Panc1 (cell line): ENCODE measurements around the gene TRIM36. TPM values are rescaled to one million over a fixed set of nuclear protein-coding genes. Genes with fewer than 3 reads are reported as not detected.

Source experiments
- ATAC-seq: fragments of 200-7000 bp; cut with Tn5 transposase; 2 replicates; pipeline ENCODE4 v1.9.1; 2020; ENCODE audit warnings: mild to moderate bottlenecking, moderate library complexity
- BruUV-seq: library from RNA; stranded (reverse); fragments of 400-500 nt; replicated peaks from 2 replicates; lab custom pipeline; 2021; lab: Mats Ljungman, UMichigan
- CTCF ChIA-PET: fragments of 300-600 bp; sonication (Branson Sonifier 250); formaldehyde crosslinking; loops from one replicate; lab custom pipeline; 2022; ENCODE audit warnings: antibody characterized with exemption; lab: Charles Lee
- POLR2A ChIA-PET: fragments of 300-600 bp; sonication (Branson Sonifier 250); formaldehyde crosslinking; loops from one replicate; lab custom pipeline; 2022; ENCODE audit warnings: antibody characterized with exemption; lab: Charles Lee
- DNase-seq: peaks from one replicate; pipeline ENCODE4 v3.0.0-alpha.2; 2010; ENCODE audit warnings: low read depth, low spot score
- H3K27ac ChIP-seq: 2 replicates; pipeline ENCODE4 v1.5.1; 2011; ENCODE audit warnings: mild to moderate bottlenecking, low read length, inconsistent platforms
- H3K27me3 ChIP-seq: fragments of 200-500 bp; sonication (Bioruptor generic); 2 replicates; pipeline ENCODE4 v1.6.0; 2014; ENCODE audit warnings: low read length, inconsistent platforms; ENCODE audit not compliant: control insufficient read depth, insufficient read depth
- H3K36me3 ChIP-seq: fragments of 200-500 bp; sonication (Bioruptor generic); 2 replicates; pipeline ENCODE4 v1.5.1; 2014; ENCODE audit warnings: inconsistent platforms, mild to moderate bottlenecking, low read length, moderate library complexity; ENCODE audit not compliant: control insufficient read depth, insufficient read depth
- H3K4me1 ChIP-seq: 2 replicates; pipeline ENCODE4 v1.5.1; 2011; ENCODE audit warnings: inconsistent platforms, mild to moderate bottlenecking, low read length, moderate library complexity; ENCODE audit not compliant: control insufficient read depth, insufficient read depth
- H3K4me3 ChIP-seq, 2 experiments: 2 replicates each; pipeline ENCODE4 v1.5.1; 2011 to 2012; ENCODE audit warnings: low read depth in 2 of 2, low read length in 2 of 2, mild to moderate bottlenecking in 2 of 2, inconsistent platforms in 1 of 2, moderate library complexity in 1 of 2
- H3K9me3 ChIP-seq: fragments of 200-500 bp; sonication (Bioruptor generic); 2 replicates; pipeline ENCODE4 v1.5.1; 2014; ENCODE audit warnings: low read depth, mild to moderate bottlenecking, inconsistent platforms, low read length, moderate library complexity; ENCODE audit not compliant: control insufficient read depth, insufficient read depth
- POLR2AphosphoS5 ChIP-seq: IDR thresholded peaks from 2 replicates; pipeline ENCODE4 v1.6.1; 2012; ENCODE audit warnings: mild to moderate bottlenecking, low read depth, low read length, moderate library complexity
- REST ChIP-seq, 2 experiments: IDR thresholded peaks; 2 replicates each; pipeline ENCODE4 v1.6.1; 2011 to 2012; ENCODE audit warnings: low read depth in 2 of 2, control low read depth in 1 of 2, low read length in 1 of 2, mild to moderate bottlenecking in 1 of 2, moderate library complexity in 1 of 2; ENCODE audit not compliant: insufficient read depth in 1 of 2
- SIN3A ChIP-seq: IDR thresholded peaks from 2 replicates; pipeline ENCODE4 v1.6.1; 2012; ENCODE audit warnings: low read depth, mild to moderate bottlenecking, low read length, moderate library complexity, borderline replicate concordance; ENCODE audit not compliant: insufficient read depth
- TCF7L2 ChIP-seq: IDR thresholded peaks from 2 replicates; pipeline ENCODE4 v1.6.1; 2011; ENCODE audit warnings: mild to moderate bottlenecking, low read depth, low read length, inconsistent platforms
- in situ Hi-C: cut with HindIII; loops from 2 replicates; pipeline ENCODE4 v1.10.0; 2016; ENCODE audit warnings: low sequenced_read_pairs, low pct_unique_long_range_greater_than_20kb
- intact Hi-C: fragments of 100-400 bp; cut with micrococcal nuclease; formaldehyde crosslinking; loops from one replicate; pipeline ENCODE4 v1.10.0; 2022; ENCODE audit not compliant: unreplicated experiment
- total RNA-seq: library from RNA; stranded (reverse); gene quantifications from one replicate; pipeline ENCODE4 v1.2.1, GENCODE V29; 2021; ENCODE audit not compliant: unreplicated experiment
- TF ChIP-seq, protein P1 (sequence below): fragments of 450-650 bp; IDR thresholded peaks from 2 replicates; pipeline ENCODE4 v1.5.1; 2017; ENCODE audit warnings: mild to moderate bottlenecking

The TRIM36 gene
- total RNA-seq, 1 experiment from 2014 or later: 1.6 TPM

DNA sequence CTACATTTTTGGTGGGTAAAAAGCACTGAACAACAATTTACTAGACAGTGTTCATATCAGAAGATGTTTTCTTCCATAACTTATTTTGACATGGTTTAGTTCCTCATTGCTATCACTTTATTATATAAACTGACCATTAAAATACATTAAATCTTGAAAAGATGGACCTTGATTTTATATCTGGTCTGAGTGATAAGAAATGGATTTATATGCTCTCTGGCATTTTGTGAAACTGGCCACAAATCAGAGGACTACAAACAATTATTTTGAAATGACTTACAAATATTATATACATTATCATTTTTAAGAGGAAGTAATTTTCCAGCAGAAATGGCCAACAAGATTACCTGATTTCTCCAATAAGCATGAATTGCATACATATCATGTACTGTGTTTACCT, 23.6 kb upstream of the TRIM36 start:
- no TSS peak for BruUV-seq
- intact Hi-C loops: no loop called here
- no peaks in the 10 kb centered on the region for H3K9me3 ChIP-seq
- H3K27me3 ChIP-seq: no peaks in the 10 kb centered on the region
- ATAC-seq (no peak), DNase-seq (no peak)
- no peaks in the 10 kb centered on the region for H3K4me1 ChIP-seq
- POLR2A ChIA-PET: no interaction called here
- TF ChIP-seq SIN3A (no peak), REST (IDR thresholded peaks at IDR 0.05; ENCODE audit: insufficient read depth in 1 of 2, low read depth in 2 of 2, low read length in 1 of 2) (no peak)
- H3K4me3 ChIP-seq: no peak overlapping the region
- no peak overlapping the region for H3K27ac ChIP-seq
- CTCF ChIA-PET: no interaction called here
- no peaks in the 10 kb centered on the region for H3K36me3 ChIP-seq
- in situ Hi-C loops: no loop called here

DNA sequence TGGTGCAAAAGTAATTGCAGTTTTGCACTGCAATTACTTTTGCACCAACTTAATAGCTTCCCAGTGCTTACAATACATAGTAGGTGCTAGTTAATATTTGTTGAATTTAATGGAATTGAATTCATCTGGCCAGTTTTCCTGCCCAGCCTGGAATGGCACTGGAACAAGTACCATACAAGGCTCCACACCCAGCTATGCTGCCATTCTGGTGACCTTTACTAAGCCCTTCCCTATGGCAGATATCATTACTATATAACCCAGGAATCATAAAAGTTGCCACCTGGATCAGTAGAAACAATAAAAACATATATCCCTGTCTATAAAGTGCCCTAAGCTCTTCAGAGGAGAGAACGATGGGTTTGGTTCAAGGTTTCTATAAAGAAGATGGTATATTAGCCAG, 22.4 kb upstream of the TRIM36 start:
- H3K9me3 ChIP-seq: no peaks in the 10 kb centered on the region
- ChIA-PET CTCF (no interaction called here), POLR2A (no interaction called here)
- no peak overlapping the region for H3K4me3 ChIP-seq
- intact Hi-C loops: no loop called here
- DNase-seq (no peak), ATAC-seq (no peak)
- no peak for TF ChIP-seq POLR2AphosphoS5
- TF ChIP-seq, protein P1, sequence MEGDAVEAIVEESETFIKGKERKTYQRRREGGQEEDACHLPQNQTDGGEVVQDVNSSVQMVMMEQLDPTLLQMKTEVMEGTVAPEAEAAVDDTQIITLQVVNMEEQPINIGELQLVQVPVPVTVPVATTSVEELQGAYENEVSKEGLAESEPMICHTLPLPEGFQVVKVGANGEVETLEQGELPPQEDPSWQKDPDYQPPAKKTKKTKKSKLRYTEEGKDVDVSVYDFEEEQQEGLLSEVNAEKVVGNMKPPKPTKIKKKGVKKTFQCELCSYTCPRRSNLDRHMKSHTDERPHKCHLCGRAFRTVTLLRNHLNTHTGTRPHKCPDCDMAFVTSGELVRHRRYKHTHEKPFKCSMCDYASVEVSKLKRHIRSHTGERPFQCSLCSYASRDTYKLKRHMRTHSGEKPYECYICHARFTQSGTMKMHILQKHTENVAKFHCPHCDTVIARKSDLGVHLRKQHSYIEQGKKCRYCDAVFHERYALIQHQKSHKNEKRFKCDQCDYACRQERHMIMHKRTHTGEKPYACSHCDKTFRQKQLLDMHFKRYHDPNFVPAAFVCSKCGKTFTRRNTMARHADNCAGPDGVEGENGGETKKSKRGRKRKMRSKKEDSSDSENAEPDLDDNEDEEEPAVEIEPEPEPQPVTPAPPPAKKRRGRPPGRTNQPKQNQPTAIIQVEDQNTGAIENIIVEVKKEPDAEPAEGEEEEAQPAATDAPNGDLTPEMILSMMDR: no peak
- no peak for TF ChIP-seq REST (IDR thresholded peaks at IDR 0.05; ENCODE audit: insufficient read depth in 1 of 2, low read depth in 2 of 2, low read length in 1 of 2)
- TF ChIP-seq SIN3A: no peak
- no peak for TF ChIP-seq TCF7L2
- in situ Hi-C loops: no loop called here
- H3K27me3 ChIP-seq: no peaks in the 10 kb centered on the region
- H3K27ac ChIP-seq: no peak overlapping the region
- H3K36me3 ChIP-seq: no peaks in the 10 kb centered on the region
- H3K4me1 ChIP-seq: no peaks in the 10 kb centered on the region
- no TSS peak for BruUV-seq
